Measurements from ENCODE around the gene EIF1AD. TPM values are rescaled to one million over a fixed set of nuclear protein-coding genes. Genes with fewer than 3 reads are reported as not detected.

Gene EIF1AD
- total RNA-seq, 4 donors from 2014 or later = 15.1 to 66.0 (median 23.7) TPM

DNA sequence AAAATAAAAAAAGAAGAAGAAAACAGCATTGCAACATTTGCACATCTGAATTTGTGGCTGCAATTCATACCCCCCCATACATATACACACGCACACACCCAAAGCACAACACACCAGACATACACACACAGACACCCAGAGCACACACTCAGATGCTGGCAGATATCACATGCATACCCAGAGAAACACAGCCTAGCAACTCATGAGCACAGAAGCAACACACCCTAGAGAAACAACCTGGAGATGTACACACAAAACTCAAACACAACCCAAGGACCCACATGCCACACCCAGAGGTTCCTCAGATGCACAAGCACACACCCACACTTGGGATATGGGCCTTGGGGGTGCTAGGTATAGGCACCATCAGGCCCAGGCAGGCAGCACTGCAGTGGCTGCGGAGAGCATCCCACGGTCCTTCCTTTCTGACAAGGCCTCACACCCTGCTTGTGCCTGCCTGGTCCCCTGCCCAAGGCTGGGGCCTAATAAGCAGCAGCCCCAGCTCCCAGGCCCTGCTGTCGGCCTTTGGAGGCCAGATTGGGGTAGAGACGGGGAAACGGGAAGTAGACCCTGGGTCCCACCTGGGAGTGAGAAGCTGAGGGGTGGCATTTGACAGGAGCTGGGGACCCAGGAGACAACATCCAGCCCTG is 13.0 kb upstream of the EIF1AD start:
- Histone ChIP-seq H3K4me3 (no peak overlapping the region), H3K27ac (no peak overlapping the region), H3K9me3 (no peaks in the 10 kb centered on the region), H3K36me3 (no peaks in the 10 kb centered on the region), H3K27me3 (peaks cover 0 to 17% of the 10 kb centered on the region in 2 donors), H3K4me1 (peaks cover 0 to 6% (median 1%) of the 10 kb centered on the region in 4 donors)
- TF ChIP-seq, protein P1, sequence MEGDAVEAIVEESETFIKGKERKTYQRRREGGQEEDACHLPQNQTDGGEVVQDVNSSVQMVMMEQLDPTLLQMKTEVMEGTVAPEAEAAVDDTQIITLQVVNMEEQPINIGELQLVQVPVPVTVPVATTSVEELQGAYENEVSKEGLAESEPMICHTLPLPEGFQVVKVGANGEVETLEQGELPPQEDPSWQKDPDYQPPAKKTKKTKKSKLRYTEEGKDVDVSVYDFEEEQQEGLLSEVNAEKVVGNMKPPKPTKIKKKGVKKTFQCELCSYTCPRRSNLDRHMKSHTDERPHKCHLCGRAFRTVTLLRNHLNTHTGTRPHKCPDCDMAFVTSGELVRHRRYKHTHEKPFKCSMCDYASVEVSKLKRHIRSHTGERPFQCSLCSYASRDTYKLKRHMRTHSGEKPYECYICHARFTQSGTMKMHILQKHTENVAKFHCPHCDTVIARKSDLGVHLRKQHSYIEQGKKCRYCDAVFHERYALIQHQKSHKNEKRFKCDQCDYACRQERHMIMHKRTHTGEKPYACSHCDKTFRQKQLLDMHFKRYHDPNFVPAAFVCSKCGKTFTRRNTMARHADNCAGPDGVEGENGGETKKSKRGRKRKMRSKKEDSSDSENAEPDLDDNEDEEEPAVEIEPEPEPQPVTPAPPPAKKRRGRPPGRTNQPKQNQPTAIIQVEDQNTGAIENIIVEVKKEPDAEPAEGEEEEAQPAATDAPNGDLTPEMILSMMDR (IDR thresholded peaks at IDR 0.05) = no peak
- TF ChIP-seq POLR2A (IDR thresholded peaks at IDR 0.05) = no peak
- DNase-seq = no peak

DNA sequence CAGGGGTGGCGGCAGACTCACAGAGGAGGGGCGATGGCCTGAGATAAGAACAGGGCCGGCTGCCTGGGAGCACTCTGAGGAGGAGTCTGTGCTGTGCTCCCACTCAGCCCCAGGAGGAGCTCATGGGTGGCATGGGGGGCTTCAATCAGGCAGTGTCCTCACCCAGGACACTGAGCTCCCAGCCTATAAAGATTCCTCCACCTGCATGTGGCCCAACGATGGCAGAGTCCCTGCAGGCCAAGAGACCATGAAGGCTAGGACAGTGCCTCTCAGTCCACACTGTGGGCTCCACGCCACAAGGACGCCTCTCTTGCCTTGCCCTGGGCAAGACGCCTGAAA is 11.8 kb upstream of the EIF1AD start:
- Histone ChIP-seq H3K27me3 (peaks cover 0 to 17% of the 10 kb centered on the region in 2 donors), H3K36me3 (no peaks in the 10 kb centered on the region), H3K27ac (no peak overlapping the region), H3K9me3 (no peaks in the 10 kb centered on the region), H3K4me3 (no peak overlapping the region), H3K4me1 (peaks cover 0 to 6% (median 1%) of the 10 kb centered on the region in 4 donors)
- TF ChIP-seq POLR2A (IDR thresholded peaks at IDR 0.05) = no peak
- TF ChIP-seq, protein P1 (IDR thresholded peaks at IDR 0.05) = no peak
- no peak for DNase-seq

DNA sequence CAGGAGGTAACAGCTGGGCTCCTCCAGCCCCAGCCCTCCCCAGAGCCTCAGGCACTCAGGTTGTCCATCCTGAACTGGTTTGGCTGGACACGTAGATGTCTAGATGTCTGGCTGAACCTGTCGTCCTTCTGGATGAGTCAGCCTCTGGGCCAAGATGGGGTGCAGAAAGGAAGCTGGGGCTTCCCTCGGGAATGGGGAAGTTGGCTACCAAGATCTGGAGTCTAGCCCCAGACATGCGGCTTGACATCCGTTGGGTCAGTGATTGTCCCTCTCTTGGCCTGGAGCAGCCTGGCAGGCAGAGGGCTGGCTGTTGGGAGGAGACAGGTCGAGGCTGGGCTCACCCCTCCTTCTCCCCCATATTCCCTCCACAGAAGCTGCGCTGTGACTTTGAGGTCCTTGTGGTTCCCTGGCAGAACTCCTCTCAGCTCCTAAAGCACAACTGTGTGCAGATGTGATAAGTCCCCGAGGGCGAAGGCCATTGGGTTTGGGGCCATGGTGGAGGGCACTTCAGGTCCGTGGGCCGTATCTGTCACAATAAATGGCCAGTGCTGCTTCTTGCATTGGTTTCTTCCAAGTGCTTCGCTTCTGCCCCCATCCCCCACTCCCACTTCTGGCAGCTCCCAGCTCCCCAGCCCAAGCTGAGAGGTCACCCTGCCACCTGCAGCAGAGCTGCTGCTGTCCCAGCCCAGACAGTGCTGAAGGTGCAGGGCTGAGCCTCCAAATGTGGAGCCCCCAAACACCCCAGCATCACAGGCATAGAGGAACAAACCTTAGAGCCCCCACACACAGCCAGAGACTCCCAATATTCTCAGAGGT is 11.2 kb upstream of the EIF1AD start:
- H3K27ac ChIP-seq = no peak overlapping the region
- no peaks in the 10 kb centered on the region for H3K36me3 ChIP-seq
- H3K27me3 ChIP-seq = peaks cover 0 to 17% of the 10 kb centered on the region in 2 donors
- TF ChIP-seq POLR2A (IDR thresholded peaks at IDR 0.05) = no peak
- TF ChIP-seq, protein P1 (IDR thresholded peaks at IDR 0.05) = no peak
- H3K4me3 ChIP-seq = no peak overlapping the region
- no peak for DNase-seq
- H3K9me3 ChIP-seq = no peaks in the 10 kb centered on the region
- peaks cover 0 to 6% (median 1%) of the 10 kb centered on the region in 4 donors for H3K4me1 ChIP-seq

DNA sequence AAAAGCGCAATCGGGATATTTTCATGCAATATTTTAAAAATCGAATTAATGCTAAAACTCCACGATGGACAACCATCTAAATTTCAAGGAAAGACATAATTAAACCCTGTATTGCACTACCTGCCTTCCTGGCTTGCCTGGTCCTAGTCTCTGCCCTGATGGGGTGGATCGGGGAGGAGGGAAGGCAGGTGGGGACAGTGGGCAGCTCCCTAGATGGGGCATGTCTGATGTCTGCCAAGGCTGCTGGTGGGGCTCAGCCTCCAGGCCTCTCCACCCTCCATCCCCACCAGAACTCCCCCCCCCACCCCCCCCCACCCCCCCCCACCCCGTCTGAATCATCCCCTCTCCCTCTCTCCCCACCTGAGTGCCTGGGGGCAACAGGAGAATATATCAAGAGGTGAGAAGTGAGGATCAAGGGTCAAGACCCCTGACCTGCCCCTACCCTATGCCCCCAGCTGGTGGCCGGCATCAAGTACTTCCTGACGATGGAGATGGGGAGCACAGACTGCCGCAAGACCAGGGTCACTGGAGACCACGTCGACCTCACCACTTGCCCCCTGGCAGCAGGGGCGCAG is 10.5 kb upstream of the EIF1AD start:
- no peaks in the 10 kb centered on the region for H3K9me3 ChIP-seq
- DNase-seq = no peak
- peaks cover 0 to 6% (median 1%) of the 10 kb centered on the region in 4 donors for H3K4me1 ChIP-seq
- TF ChIP-seq POLR2A (IDR thresholded peaks at IDR 0.05) = no peak
- TF ChIP-seq, protein P1 (IDR thresholded peaks at IDR 0.05) = no peak
- H3K27me3 ChIP-seq = peaks cover 0 to 17% of the 10 kb centered on the region in 2 donors
- H3K27ac ChIP-seq = no peak overlapping the region
- H3K36me3 ChIP-seq = no peaks in the 10 kb centered on the region
- no peak overlapping the region for H3K4me3 ChIP-seq

DNA sequence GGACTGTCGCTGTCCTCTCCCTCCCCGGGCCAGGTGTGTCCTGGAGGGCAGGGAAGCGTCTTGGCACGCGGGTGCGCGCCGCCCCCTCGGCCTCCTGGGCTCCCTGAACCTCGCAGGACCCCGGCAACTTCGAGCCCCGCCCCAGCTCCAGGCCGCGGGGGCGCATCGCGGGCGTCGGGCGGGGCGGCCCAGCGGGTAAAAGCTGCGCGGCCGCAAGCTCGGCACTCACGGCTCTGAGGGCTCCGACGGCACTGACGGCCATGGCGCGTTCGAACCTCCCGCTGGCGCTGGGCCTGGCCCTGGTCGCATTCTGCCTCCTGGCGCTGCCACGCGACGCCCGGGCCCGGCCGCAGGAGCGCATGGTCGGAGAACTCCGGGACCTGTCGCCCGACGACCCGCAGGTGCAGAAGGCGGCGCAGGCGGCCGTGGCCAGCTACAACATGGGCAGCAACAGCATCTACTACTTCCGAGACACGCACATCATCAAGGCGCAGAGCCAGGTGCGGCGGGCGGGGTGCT is 9.9 kb upstream of the EIF1AD start, which contains the start of gene CST6:
Gene CST6, plus strand, starts transcription at position 224 of the 519 bp plus-strand sequence. Its CDS starts 37 bp downstream, at position 261.
- Histone ChIP-seq H3K9me3 (no peaks in the 10 kb centered on the region), H3K27me3 (peaks cover 0 to 17% of the 10 kb centered on the region in 2 donors), H3K36me3 (no peaks in the 10 kb centered on the region), H3K4me1 (peaks cover 0 to 6% (median 1%) of the 10 kb centered on the region in 4 donors), H3K4me3 (peak within 1 kb of the TSS in 1 of 4 donors; percentile 4), H3K27ac (no peak within 1 kb of the TSS)
- TF ChIP-seq, protein P1 (IDR thresholded peaks at IDR 0.05) = no peak
- no peak for DNase-seq

All from Peyer's patch (tissue), 4 donors.